ENCODE results near the gene CDK2.

Gene CDK2

GRCh38 chr12:56017181-56017580 lies 50.6 kb downstream of the CDK2 start:
- no peak for DNase-seq

DNA sequence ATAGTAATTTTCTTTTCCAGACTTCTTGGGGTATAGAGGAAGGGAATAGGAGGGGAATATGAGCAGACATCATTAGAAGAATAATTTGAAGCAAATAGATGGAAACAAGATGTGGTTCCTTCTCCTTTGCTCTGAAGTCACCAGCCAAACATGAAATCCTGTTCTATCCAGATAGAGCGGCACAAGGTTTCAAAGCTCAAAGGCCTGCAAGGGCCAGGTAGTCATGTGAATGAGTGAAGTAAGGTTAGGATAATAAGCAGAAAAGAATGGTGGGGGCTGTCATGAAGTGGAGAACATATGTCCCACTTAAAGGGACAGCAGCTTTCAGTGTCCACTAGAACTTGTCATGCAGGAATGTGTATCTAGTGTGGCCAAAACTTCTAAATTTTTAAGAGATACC lies 51.7 kb downstream of the CDK2 start:
- DNase-seq = no peak

GRCh38 chr12:56020423-56021184 lies 54.0 kb downstream of the CDK2 start, which contains the start of gene IKZF4:
IKZF4 (plus strand) TSS chr12:56021043; CDS start chr12:56021494, 451 bp downstream.
- DNase-seq = peak; percentile 27 to 32

DNA sequence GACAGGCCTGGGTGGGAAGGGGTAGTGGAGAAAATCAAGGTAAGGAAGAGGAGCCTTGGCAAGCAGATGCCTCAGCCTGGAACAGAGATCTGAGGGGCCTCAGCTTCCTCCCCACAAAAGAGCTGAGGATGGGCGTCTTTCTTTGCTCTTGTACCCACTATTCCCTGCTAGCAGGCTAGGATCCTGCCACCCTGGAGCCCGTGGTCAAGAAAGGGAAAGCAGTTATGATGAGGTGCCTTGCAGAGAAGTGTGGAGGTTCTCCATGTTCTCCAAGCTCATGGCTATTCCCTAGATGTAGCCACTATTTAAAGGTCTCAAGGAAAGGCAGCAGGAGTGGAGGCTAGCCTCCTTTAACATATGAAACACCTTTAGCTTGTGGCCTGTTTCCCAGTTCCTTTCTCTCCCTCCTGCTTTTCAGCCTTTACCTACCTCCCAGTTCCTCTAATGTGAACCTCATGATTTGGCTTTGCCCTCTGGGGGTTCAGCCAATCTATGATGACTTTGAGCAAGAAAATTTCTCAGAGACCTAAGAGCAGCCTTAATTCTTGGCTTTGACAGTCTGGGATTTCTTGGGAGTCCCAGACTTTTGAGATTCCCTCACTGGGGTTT lies 55.4 kb downstream of the CDK2 start:
- no peak for DNase-seq

Measured in CD4-positive, alpha-beta T cell treated with Interferon alpha-2 for 1 hour (primary cell).